Astrocyte (in vitro differentiated cells and primary cell): ENCODE measurements around the gene KDM6B. TPM values are rescaled to one million over a fixed set of nuclear protein-coding genes. Genes with fewer than 3 reads are reported as not detected.

Experiments
- DNase-seq: peaks from one replicate; pipeline ENCODE4 v3.0.0-alpha.2; 2010; ENCODE audit warnings: low read depth
- FAIRE-seq: peaks from 2 replicates; lab custom pipeline; 2011; peaks lifted over from hg19 to GRCh38; lab: Jason Lieb, UNC
- H2AFZ ChIP-seq: 2 replicates; pipeline ENCODE4 v1.6.0; 2012; ENCODE audit warnings: low read depth, low read length, inconsistent platforms
- H3K27ac ChIP-seq: 2 replicates; pipeline ENCODE4 v1.5.1; 2011; ENCODE audit warnings: low read depth, low read length, inconsistent platforms
- H3K27me3 ChIP-seq: 2 replicates; pipeline ENCODE4 v1.6.0; 2011; ENCODE audit warnings: low read length, inconsistent platforms; ENCODE audit not compliant: insufficient read depth
- H3K36me3 ChIP-seq: 2 replicates; pipeline ENCODE4 v1.5.1; 2011; ENCODE audit warnings: low read length, inconsistent platforms; ENCODE audit not compliant: insufficient read depth
- H3K4me1 ChIP-seq: 2 replicates; pipeline ENCODE4 v1.5.1; 2011; ENCODE audit warnings: low read length, inconsistent platforms; ENCODE audit not compliant: insufficient read depth
- H3K4me2 ChIP-seq: 2 replicates; pipeline ENCODE4 v1.6.0; 2012; ENCODE audit warnings: low read length, inconsistent platforms
- H3K4me3 ChIP-seq: 2 replicates; pipeline ENCODE4 v1.5.1; 2011; ENCODE audit warnings: low read depth, mild to moderate bottlenecking, low read length, inconsistent platforms; ENCODE audit not compliant: insufficient read depth
- H3K79me2 ChIP-seq: 2 replicates; pipeline ENCODE4 v1.6.0; 2012; ENCODE audit warnings: mild to moderate bottlenecking, low read length, inconsistent platforms; ENCODE audit not compliant: insufficient read depth
- H3K9ac ChIP-seq: 2 replicates; pipeline ENCODE4 v1.6.0; 2012; ENCODE audit warnings: mild to moderate bottlenecking, low read length, inconsistent platforms
- H3K9me3 ChIP-seq: 2 replicates; pipeline ENCODE4 v1.5.1; 2012; ENCODE audit warnings: low read depth, mild to moderate bottlenecking, low read length, inconsistent platforms; ENCODE audit not compliant: insufficient read depth
- H4K20me1 ChIP-seq: 2 replicates; pipeline ENCODE4 v1.6.0; 2012; ENCODE audit warnings: low read length, inconsistent platforms; ENCODE audit not compliant: insufficient read depth
- H3K27ac Mint-ChIP-seq: one replicate; pipeline ENCODE4 v1.8.0; 2021; ENCODE audit warnings: mild to moderate bottlenecking, mixed read lengths; ENCODE audit not compliant: unreplicated experiment
- H3K27me3 Mint-ChIP-seq: one replicate; pipeline ENCODE4 v1.8.0; 2021; ENCODE audit warnings: low read depth, mixed read lengths; ENCODE audit not compliant: unreplicated experiment
- H3K36me3 Mint-ChIP-seq: one replicate; pipeline ENCODE4 v1.8.0; 2021; ENCODE audit warnings: low read depth, mixed read lengths; ENCODE audit not compliant: unreplicated experiment
- H3K4me1 Mint-ChIP-seq: one replicate; pipeline ENCODE4 v1.8.0; 2021; ENCODE audit warnings: low read depth, mixed read lengths; ENCODE audit not compliant: unreplicated experiment
- H3K4me3 Mint-ChIP-seq: one replicate; pipeline ENCODE4 v1.8.0; 2021; ENCODE audit warnings: mild to moderate bottlenecking, moderate library complexity, mixed read lengths; ENCODE audit not compliant: unreplicated experiment
- H3K9me3 Mint-ChIP-seq: one replicate; pipeline ENCODE4 v1.8.0; 2021; ENCODE audit warnings: mild to moderate bottlenecking, mixed read lengths; ENCODE audit not compliant: unreplicated experiment
- CTCF ChIP-seq: IDR thresholded peaks from 2 replicates; pipeline ENCODE4 v1.5.1; 2011; ENCODE audit warnings: low read depth, mild to moderate bottlenecking, inconsistent platforms, low read length, moderate library complexity; ENCODE audit not compliant: insufficient read depth
- EZH2 ChIP-seq: IDR thresholded peaks from 2 replicates; pipeline ENCODE4 v1.6.1; 2012; ENCODE audit warnings: mild to moderate bottlenecking, low read length, inconsistent platforms; ENCODE audit not compliant: insufficient read depth
- total RNA-seq: library from RNA; stranded (reverse); gene quantifications from 2 replicates; pipeline ENCODE4 v1.2.1, GENCODE V29; 2021

Gene KDM6B
- total RNA-seq, 1 donor from 2014 or later: 50.4 TPM

- H3K4me3 Mint-ChIP-seq: peak overlapping the region; percentile 20
- Histone ChIP-seq H4K20me1 (no peaks in the 10 kb centered on the region), H3K27me3 (peaks cover 6% of the 10 kb centered on the region), H3K4me1 (peaks cover 30% of the 10 kb centered on the region), H3K4me3 (no peak overlapping the region), H3K27ac (no peak overlapping the region), H2AFZ (no peak overlapping the region), H3K36me3 (no peaks in the 10 kb centered on the region), H3K9ac (no peak overlapping the region), H3K9me3 (no peaks in the 10 kb centered on the region), H3K79me2 (no peaks in the 10 kb centered on the region), H3K4me2 (no peak overlapping the region)
- DNase-seq (no peak), FAIRE-seq (no peak)
- H3K36me3 Mint-ChIP-seq: no peaks in the 10 kb centered on the region
- no peak for TF ChIP-seq CTCF
- no peak for TF ChIP-seq EZH2
- peaks cover 9% of the 10 kb centered on the region for H3K4me1 Mint-ChIP-seq
- no peaks in the 10 kb centered on the region for H3K9me3 Mint-ChIP-seq
- peaks cover 40% of the 10 kb centered on the region for H3K27me3 Mint-ChIP-seq
- no peak overlapping the region for H3K27ac Mint-ChIP-seq
Observed at GRCh38 chr17:7832431-7832830, 1.6 kb upstream of the KDM6B start.

- Histone ChIP-seq H3K27me3 (peaks cover 6% of the 10 kb centered on the region), H4K20me1 (no peaks in the 10 kb centered on the region), H3K4me2 (peak overlapping the region; percentile 100), H2AFZ (peak overlapping the region; percentile 85), H3K4me3 (peak overlapping the region; percentile 77), H3K9ac (peak overlapping the region; percentile 94), H3K36me3 (no peaks in the 10 kb centered on the region), H3K27ac (no peak overlapping the region), H3K79me2 (no peaks in the 10 kb centered on the region), H3K9me3 (no peaks in the 10 kb centered on the region), H3K4me1 (peaks cover 35% of the 10 kb centered on the region)
- Mint-ChIP-seq H3K27me3 (peaks cover 38% of the 10 kb centered on the region), H3K4me3 (peak overlapping the region; percentile 91), H3K36me3 (no peaks in the 10 kb centered on the region), H3K4me1 (peaks cover 11% of the 10 kb centered on the region), H3K9me3 (no peaks in the 10 kb centered on the region), H3K27ac (no peak overlapping the region)
- DNase-seq (no peak), FAIRE-seq (no peak)
- TF ChIP-seq EZH2: no peak
- TF ChIP-seq CTCF: no peak
Observed at GRCh38 chr17:7833011-7833794, 814 bp upstream of the KDM6B start.

- peak overlapping the region; percentile 100 for H3K4me2 ChIP-seq
- peak overlapping the region; percentile 94 for H3K9ac ChIP-seq
- FAIRE-seq: no peak
Observed at GRCh38 chr17:7834542-7834956, 532 bp downstream of the KDM6B start.

More at GRCh38 chr17:7834542-7834956, 532 bp downstream of the KDM6B start:
- Histone ChIP-seq H3K9me3 (no peaks in the 10 kb centered on the region), H3K4me1 (peaks cover 47% of the 10 kb centered on the region), H3K4me3 (peak overlapping the region; percentile 77), H4K20me1 (peaks cover 12% of the 10 kb centered on the region), H3K27ac (peak overlapping the region; percentile 97), H3K36me3 (no peaks in the 10 kb centered on the region), H3K79me2 (peaks cover 12% of the 10 kb centered on the region), H3K27me3 (peaks cover 6% of the 10 kb centered on the region), H2AFZ (peak overlapping the region; percentile 94)
- Mint-ChIP-seq H3K4me3 (peak overlapping the region; percentile 91), H3K4me1 (peaks cover 22% of the 10 kb centered on the region), H3K9me3 (no peaks in the 10 kb centered on the region), H3K27ac (peak overlapping the region; percentile 98), H3K27me3 (peaks cover 33% of the 10 kb centered on the region), H3K36me3 (peaks cover 2% of the 10 kb centered on the region)
- no peak for DNase-seq
- TF ChIP-seq CTCF: no peak
- no peak for TF ChIP-seq EZH2
